C4-2B (cell line): Measurements from ENCODE around the gene GNPTAB.

Experiments used
- ZFX ChIP-seq: fragments of 450-650 bp; IDR thresholded peaks from 2 replicates; pipeline ENCODE4 v1.6.1; 2017
- TF ChIP-seq, protein P1 (sequence below): fragments of 450-650 bp; conservative IDR thresholded peaks from 2 replicates; pipeline ENCODE4 v1.5.1; 2017; ENCODE audit warnings: mild to moderate bottlenecking

DNA sequence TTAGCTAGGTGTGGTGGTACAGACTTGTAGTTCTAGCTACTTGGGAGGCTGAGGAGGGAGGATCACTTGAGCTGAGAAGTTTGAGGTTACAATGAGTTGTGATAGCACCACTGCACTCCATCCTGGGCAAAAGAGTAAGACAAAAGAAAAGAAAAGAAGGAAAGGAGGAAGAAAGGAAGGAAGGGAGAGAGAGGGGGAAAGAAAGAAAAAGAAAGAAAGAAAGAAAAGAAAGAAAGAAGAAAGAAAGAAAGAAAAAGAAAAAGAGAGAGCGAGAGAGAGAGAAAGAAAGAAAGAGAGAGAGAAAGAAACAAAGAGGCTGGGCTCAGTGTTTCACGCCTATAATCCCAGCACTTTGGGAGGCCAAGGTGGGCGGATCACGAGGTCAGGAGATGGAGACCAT is 10.3 kb upstream of the GNPTAB start:
- TF ChIP-seq, protein P1, sequence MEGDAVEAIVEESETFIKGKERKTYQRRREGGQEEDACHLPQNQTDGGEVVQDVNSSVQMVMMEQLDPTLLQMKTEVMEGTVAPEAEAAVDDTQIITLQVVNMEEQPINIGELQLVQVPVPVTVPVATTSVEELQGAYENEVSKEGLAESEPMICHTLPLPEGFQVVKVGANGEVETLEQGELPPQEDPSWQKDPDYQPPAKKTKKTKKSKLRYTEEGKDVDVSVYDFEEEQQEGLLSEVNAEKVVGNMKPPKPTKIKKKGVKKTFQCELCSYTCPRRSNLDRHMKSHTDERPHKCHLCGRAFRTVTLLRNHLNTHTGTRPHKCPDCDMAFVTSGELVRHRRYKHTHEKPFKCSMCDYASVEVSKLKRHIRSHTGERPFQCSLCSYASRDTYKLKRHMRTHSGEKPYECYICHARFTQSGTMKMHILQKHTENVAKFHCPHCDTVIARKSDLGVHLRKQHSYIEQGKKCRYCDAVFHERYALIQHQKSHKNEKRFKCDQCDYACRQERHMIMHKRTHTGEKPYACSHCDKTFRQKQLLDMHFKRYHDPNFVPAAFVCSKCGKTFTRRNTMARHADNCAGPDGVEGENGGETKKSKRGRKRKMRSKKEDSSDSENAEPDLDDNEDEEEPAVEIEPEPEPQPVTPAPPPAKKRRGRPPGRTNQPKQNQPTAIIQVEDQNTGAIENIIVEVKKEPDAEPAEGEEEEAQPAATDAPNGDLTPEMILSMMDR: no peak
- no peak for TF ChIP-seq ZFX
